Tibial nerve (tissue), 4 donors: ENCODE data around the gene CASP3.

ENCODE experiments used
- CTCF ChIP-seq, 5 experiments: fragments of 200-600 bp in 3 of 5; fragments of 450-650 bp in 2 of 5; sonication (generic) in 3 of 5; IDR thresholded peaks; one replicate each; pipeline ENCODE4 v1.5.1; 2016 to 2019; ENCODE audit warnings: antibody characterized with exemption in 5 of 5, mild to moderate bottlenecking in 3 of 5, moderate library complexity in 2 of 5
- EP300 ChIP-seq, 2 donors: sonication (generic); formaldehyde crosslinking; IDR thresholded peaks; one replicate each; pipeline ENCODE4 v1.6.1; 2017; ENCODE audit warnings: antibody characterized with exemption in 2 of 2, mild to moderate bottlenecking in 1 of 2
- POLR2A ChIP-seq, 2 donors: fragments of 450-650 bp; IDR thresholded peaks; one replicate each; pipeline ENCODE4 v1.6.1; 2017; ENCODE audit warnings: antibody characterized with exemption in 2 of 2, mild to moderate bottlenecking in 2 of 2, moderate library complexity in 2 of 2

- TF ChIP-seq CTCF (IDR thresholded peaks at IDR 0.05), result no peak
- TF ChIP-seq POLR2A (IDR thresholded peaks at IDR 0.05), result no peak
- no peak for TF ChIP-seq EP300 (IDR thresholded peaks at IDR 0.05)
Observed at GRCh38 chr4:184695178-184695896, 46.1 kb upstream of the CASP3 start.
